Stomach (tissue), 9 donors: ENCODE measurements around the gene GRB10. TPM values are rescaled to one million over a fixed set of nuclear protein-coding genes. Genes with fewer than 3 reads are reported as not detected.

ENCODE experiments used
- DNase-seq, 2 donors: peaks; one replicate each; pipeline versions ENCODE4 v3.0.0 to v3.0.0-alpha.2; 2013 to 2019
- H3K27ac ChIP-seq, 5 donors: fragments of 200-600 bp in 4 of 5; sonication (generic) in 4 of 5; one replicate each; pipeline ENCODE4 v1.5.1; 2013 to 2019; ENCODE audit warnings: mild to moderate bottlenecking in 1 of 5, moderate library complexity in 1 of 5
- H3K27me3 ChIP-seq, 3 donors: fragments of 200-600 bp; sonication (generic); one replicate each; pipeline ENCODE4 v1.5.1; 2017 to 2019; ENCODE audit warnings: mixed run types in 1 of 3
- H3K36me3 ChIP-seq, 4 donors: fragments of 200-600 bp; sonication (generic); 1 replicate in 3 of 4; 2 replicates in 1 of 4; pipeline ENCODE4 v1.5.1; 2016 to 2019
- H3K4me1 ChIP-seq, 4 donors: fragments of 200-600 bp; sonication (generic); one replicate each; pipeline ENCODE4 v1.5.1; 2016 to 2019
- H3K4me3 ChIP-seq, 4 donors: fragments of 200-600 bp; sonication (generic) in 3 of 4; one replicate each; pipeline ENCODE4 v1.5.1; 2016 to 2019; ENCODE audit warnings: mild to moderate bottlenecking in 1 of 4
- H3K9me3 ChIP-seq, 4 donors: fragments of 200-600 bp; sonication (generic); one replicate each; pipeline ENCODE4 v1.5.1; 2016 to 2019
- CTCF ChIP-seq, 7 experiments: fragments of 450-650 bp in 4 of 7; fragments of 200-600 bp in 3 of 7; sonication (generic) in 3 of 7; IDR thresholded peaks; one replicate each; pipeline ENCODE4 v1.5.1; 2016 to 2019; ENCODE audit warnings: antibody characterized with exemption in 7 of 7, control low read depth in 2 of 7, mild to moderate bottlenecking in 1 of 7
- EP300 ChIP-seq: sonication (generic); formaldehyde crosslinking; IDR thresholded peaks from one replicate; pipeline ENCODE4 v1.6.1; 2017; ENCODE audit warnings: antibody characterized with exemption
- POLR2A ChIP-seq, 4 donors: fragments of 450-650 bp; IDR thresholded peaks; one replicate each; pipeline ENCODE4 v1.6.1; 2016; ENCODE audit warnings: antibody characterized with exemption in 4 of 4, control low read depth in 2 of 4, mild to moderate bottlenecking in 1 of 4, moderate library complexity in 1 of 4
- POLR2AphosphoS5 ChIP-seq, 3 donors: sonication (generic); formaldehyde crosslinking; IDR thresholded peaks; one replicate each; pipeline ENCODE4 v1.6.1; 2016; ENCODE audit warnings: antibody characterized with exemption in 3 of 3
- WGBS, 5 donors: extraction: QIAGEN DNeasy Blood & Tissue Kit in 3 of 5; methylation state at CpG; one replicate each; pipeline versions ENCODE4 v1.1.5 to v1.1.7; 2013 to 2018; 5-methylcytosine and 5-hydroxymethylcytosine counted together
- intact Hi-C: fragments of 100-400 bp; cut with DNase I; formaldehyde crosslinking; loops from one replicate; pipeline ENCODE4 v1.15.1; 2023; ENCODE audit warnings: low total_unique reads
- polyA plus RNA-seq, 3 donors: library from polyadenylated mRNA; stranded (reverse); fragments of 200-250 nt; gene quantifications; one replicate each; pipeline ENCODE4 v1.2.3, GENCODE V29; 2013
- total RNA-seq, 5 donors: library from RNA; depleted of rRNA; stranded (reverse); fragments of >200 nt; gene quantifications; one replicate each; pipeline versions ENCODE4 v1.1.0 to v1.2.3, GENCODE V29; 2014 to 2016
- donor health status: healthy with polysubstance abuse.
- donor health status: Bipolar disorder and iron deficiency.
- donor health status: healthy.

The GRB10 gene
- total and polyA plus RNA-seq, 8 donors = 10.2 to 84.9 (median 49.6) TPM

GRCh38 chr7:50799873-50800272 is 17.2 kb upstream of the GRB10 start:
- H3K36me3 ChIP-seq = no peaks in the 10 kb centered on the region
- TF ChIP-seq POLR2A (IDR thresholded peaks at IDR 0.05) = no peak
- no peak for TF ChIP-seq POLR2AphosphoS5 (IDR thresholded peaks at IDR 0.05)
- no peak for TF ChIP-seq CTCF (IDR thresholded peaks at IDR 0.05)
- TF ChIP-seq EP300 = no peak
- no peak overlapping the region for H3K27ac ChIP-seq
- DNase-seq = no peak
- WGBS, 5 donors = 78 to 91% (median 83%) methylated on average over 8 of the region's 8 CpGs
- intact Hi-C loops = no loop called here
- no peak overlapping the region for H3K4me3 ChIP-seq
- H3K9me3 ChIP-seq = no peaks in the 10 kb centered on the region
- H3K4me1 ChIP-seq = no peaks in the 10 kb centered on the region
- no peaks in the 10 kb centered on the region for H3K27me3 ChIP-seq

- no peak for TF ChIP-seq CTCF (IDR thresholded peaks at IDR 0.05)
- no peak for TF ChIP-seq POLR2AphosphoS5 (IDR thresholded peaks at IDR 0.05)
- TF ChIP-seq EP300 = no peak
- TF ChIP-seq POLR2A (IDR thresholded peaks at IDR 0.05) = no peak
- H3K4me3 ChIP-seq = no peak overlapping the region
- no peaks in the 10 kb centered on the region for H3K9me3 ChIP-seq
- no peak overlapping the region for H3K27ac ChIP-seq
- DNase-seq = no peak
- 81 to 97% (median 92%) methylated on average over 2 of the region's 2 CpGs for WGBS, 5 donors
- H3K27me3 ChIP-seq = no peaks in the 10 kb centered on the region
- peaks cover 0 to 6% (median 1%) of the 10 kb centered on the region in 4 donors for H3K4me1 ChIP-seq
- no peaks in the 10 kb centered on the region for H3K36me3 ChIP-seq
- intact Hi-C loops = no loop called here
Measured at GRCh38 chr7:50798126-50798525, 15.4 kb upstream of the GRB10 start.

- no peak for DNase-seq
- Histone ChIP-seq H3K36me3 (no peaks in the 10 kb centered on the region), H3K27me3 (no peaks in the 10 kb centered on the region), H3K4me3 (no peak overlapping the region), H3K9me3 (no peaks in the 10 kb centered on the region), H3K27ac (no peak overlapping the region), H3K4me1 (peaks cover 11 to 22% (median 15%) of the 10 kb centered on the region in 4 donors)
- 91 to 100% (median 97%) methylated on average over 2 to 5 of the region's 5 CpGs for WGBS, 5 donors
- intact Hi-C loops = no loop called here
- no peak for TF ChIP-seq EP300
- TF ChIP-seq POLR2A (IDR thresholded peaks at IDR 0.05) = no peak
- TF ChIP-seq POLR2AphosphoS5 (IDR thresholded peaks at IDR 0.05) = no peak
- no peak for TF ChIP-seq CTCF (IDR thresholded peaks at IDR 0.05)
Measured at GRCh38 chr7:50795831-50796230, 13.1 kb upstream of the GRB10 start.

GRCh38 chr7:50795253-50795652 is 12.6 kb upstream of the GRB10 start:
- DNase-seq = no peak
- H3K9me3 ChIP-seq = no peaks in the 10 kb centered on the region
- TF ChIP-seq EP300 (no peak), CTCF (IDR thresholded peaks at IDR 0.05) (no peak), POLR2A (IDR thresholded peaks at IDR 0.05) (no peak), POLR2AphosphoS5 (IDR thresholded peaks at IDR 0.05) (no peak)
- no peak overlapping the region for H3K27ac ChIP-seq
- whole genome bisulfite sequencing, 5 donors = 61 to 79% (median 62%) methylated on average over 2 of the region's 2 CpGs
- intact Hi-C loops = no loop called here
- H3K36me3 ChIP-seq = no peaks in the 10 kb centered on the region
- H3K4me1 ChIP-seq = peaks cover 11 to 28% (median 21%) of the 10 kb centered on the region in 4 donors
- no peaks in the 10 kb centered on the region for H3K27me3 ChIP-seq
- H3K4me3 ChIP-seq = no peak overlapping the region
